Testis (tissue), 2 donors: ENCODE measurements around the gene C3orf85.

ENCODE experiments used
- CTCF ChIP-seq, 3 experiments: fragments of 450-650 bp in 2 of 3; fragments of 200-600 bp in 1 of 3; sonication (generic) in 1 of 3; IDR thresholded peaks; one replicate each; pipeline ENCODE4 v1.5.1; 2016 to 2019; ENCODE audit warnings: antibody characterized with exemption in 3 of 3, mild to moderate bottlenecking in 2 of 3, moderate library complexity in 1 of 3
- POLR2A ChIP-seq: fragments of 450-650 bp; IDR thresholded peaks from one replicate; pipeline ENCODE4 v1.6.1; 2017; ENCODE audit warnings: antibody characterized with exemption, mild to moderate bottlenecking, moderate library complexity

GRCh38 chr3:109109574-109109973 is 26.9 kb upstream of the C3orf85 start:
- no peak for TF ChIP-seq CTCF (IDR thresholded peaks at IDR 0.05)
- TF ChIP-seq POLR2A: no peak
